Measurements from ENCODE around the gene AGMO. TPM values are rescaled to one million over a fixed set of nuclear protein-coding genes. Genes with fewer than 3 reads are reported as not detected.

Gene AGMO
- total RNA-seq, 1 donor from 2014 or later: 0.05 TPM

- peak; percentile 52 for DNase-seq (ENCODE audit: low read depth)
Measured at GRCh38 chr7:15461576-15461975, 100.2 kb downstream of the AGMO start.

GRCh38 chr7:15459018-15459615 lies 102.7 kb downstream of the AGMO start:
- DNase-seq (ENCODE audit: low read depth): no peak

- DNase-seq (ENCODE audit: low read depth): no peak
Measured at GRCh38 chr7:15457990-15458955, 103.5 kb downstream of the AGMO start.

GRCh38 chr7:15452670-15453069 lies 109.1 kb downstream of the AGMO start:
- DNase-seq (ENCODE audit: low read depth): no peak

- DNase-seq (ENCODE audit: low read depth): no peak
Measured at GRCh38 chr7:15446722-15447121, 115.1 kb downstream of the AGMO start.

GRCh38 chr7:15446280-15446679 lies 115.5 kb downstream of the AGMO start:
- no peak for DNase-seq (ENCODE audit: low read depth)

GRCh38 chr7:15441915-15442314 lies 119.9 kb downstream of the AGMO start:
- DNase-seq (ENCODE audit: low read depth): no peak

GRCh38 chr7:15440482-15440881 lies 121.3 kb downstream of the AGMO start:
- DNase-seq (ENCODE audit: low read depth): no peak

GRCh38 chr7:15439853-15440252 lies 122.0 kb downstream of the AGMO start:
- no peak for DNase-seq (ENCODE audit: low read depth)

- DNase-seq (ENCODE audit: low read depth): no peak
Measured at GRCh38 chr7:15433151-15433550, 128.7 kb downstream of the AGMO start.

- DNase-seq (ENCODE audit: low read depth): no peak
Measured at GRCh38 chr7:15430911-15431310, 130.9 kb downstream of the AGMO start.

- DNase-seq (ENCODE audit: low read depth): no peak
Measured at GRCh38 chr7:15430191-15430590, 131.6 kb downstream of the AGMO start.

- DNase-seq (ENCODE audit: low read depth): no peak
Measured at GRCh38 chr7:15424468-15424867, 137.3 kb downstream of the AGMO start.

GRCh38 chr7:15419596-15419995 lies 142.2 kb downstream of the AGMO start:
- DNase-seq (ENCODE audit: low read depth): no peak

GRCh38 chr7:15418264-15418663 lies 143.6 kb downstream of the AGMO start:
- no peak for DNase-seq (ENCODE audit: low read depth)

- DNase-seq (ENCODE audit: low read depth): no peak
Measured at GRCh38 chr7:15417341-15417988, 144.3 kb downstream of the AGMO start.

- DNase-seq (ENCODE audit: low read depth): no peak
Measured at GRCh38 chr7:15411019-15411418, 150.8 kb downstream of the AGMO start.

GRCh38 chr7:15407910-15408309 lies 153.9 kb downstream of the AGMO start:
- DNase-seq (ENCODE audit: low read depth): no peak

GRCh38 chr7:15403751-15404150 lies 158.1 kb downstream of the AGMO start:
- no peak for DNase-seq (ENCODE audit: low read depth)

- DNase-seq (ENCODE audit: low read depth): no peak
Measured at GRCh38 chr7:15403315-15403714, 158.5 kb downstream of the AGMO start.

- no peak for DNase-seq (ENCODE audit: low read depth)
Measured at GRCh38 chr7:15402436-15403136, 159.2 kb downstream of the AGMO start.

GRCh38 chr7:15400440-15400839 lies 161.4 kb downstream of the AGMO start:
- DNase-seq (ENCODE audit: low read depth): no peak

Measured in renal cortical epithelial cell (primary cell).